ENCODE measurements around the gene BAIAP2. TPM values are rescaled to one million over a fixed set of nuclear protein-coding genes. Genes with fewer than 3 reads are reported as not detected.

The BAIAP2 gene
- total and polyA plus RNA-seq, 2 donors (not counting 3 experiments of a cell fraction or from before 2014, with no cell fraction given): 12.3 to 18.6 TPM

DNA sequence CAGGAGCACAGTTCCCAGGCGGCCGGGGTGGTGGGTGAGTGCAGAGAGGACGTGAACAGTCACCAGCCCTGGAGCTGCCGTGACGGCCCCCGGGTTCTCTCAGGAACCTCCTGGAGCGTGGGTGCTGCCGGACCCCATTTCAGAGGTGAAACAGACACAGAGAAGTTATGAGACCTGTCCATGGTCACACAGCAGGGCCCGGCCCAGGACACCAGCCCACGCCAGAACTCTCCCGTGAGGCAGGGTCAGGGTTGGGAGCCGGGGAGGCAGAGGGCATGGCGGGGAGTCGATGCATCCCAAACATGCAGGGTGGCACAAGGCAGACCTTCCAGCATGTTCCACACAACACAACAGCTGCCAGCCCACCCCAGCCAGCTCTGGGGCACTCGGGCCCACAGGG, 126.6 kb downstream of the BAIAP2 start:
- H2AFZ ChIP-seq (ENCODE audit: low read depth, low read length): no peak overlapping the region
- H3K27ac ChIP-seq (ENCODE audit: insufficient read depth, low read depth, low read length): no peak overlapping the region
- H3K36me3 ChIP-seq (ENCODE audit: control insufficient read depth in 2 of 2, extremely low read depth in 1 of 2, insufficient read depth in 2 of 2, low read length in 2 of 2): no peaks in the 10 kb centered on the region
- H3K9me1 ChIP-seq (replicated peaks; ENCODE audit: control insufficient read depth, extremely low read depth, insufficient read depth, low read length): no peaks in the 10 kb centered on the region
- H3K27me3 ChIP-seq (ENCODE audit: control insufficient read depth in 2 of 2, insufficient read depth in 2 of 2, low read length in 2 of 2): peaks cover 1 to 6% of the 10 kb centered on the region in 2 experiments
- TF ChIP-seq MYC (IDR thresholded peaks at IDR 0.05; ENCODE audit: low read depth, low read length) (no peak), POLR2A (IDR thresholded peaks at IDR 0.05; ENCODE audit: low read depth, low read length) (no peak), FOS (IDR thresholded peaks at IDR 0.05; ENCODE audit: borderline replicate concordance, insufficient read depth, low read length) (no peak), POLR2AphosphoS5 (IDR thresholded peaks at IDR 0.05; ENCODE audit: insufficient read depth, low read depth, low read length) (no peak), JUN (IDR thresholded peaks at IDR 0.05; ENCODE audit: borderline replicate concordance, insufficient read depth, insufficient read length, low read depth) (no peak), GATA2 (IDR thresholded peaks at IDR 0.05; ENCODE audit: insufficient read depth, insufficient read length, low read depth, low read length) (no peak), EZH2 (IDR thresholded peaks at IDR 0.05; ENCODE audit: borderline replicate concordance, low read depth, low read length, severe bottlenecking) (no peak)
- TF ChIP-seq, protein P1, sequence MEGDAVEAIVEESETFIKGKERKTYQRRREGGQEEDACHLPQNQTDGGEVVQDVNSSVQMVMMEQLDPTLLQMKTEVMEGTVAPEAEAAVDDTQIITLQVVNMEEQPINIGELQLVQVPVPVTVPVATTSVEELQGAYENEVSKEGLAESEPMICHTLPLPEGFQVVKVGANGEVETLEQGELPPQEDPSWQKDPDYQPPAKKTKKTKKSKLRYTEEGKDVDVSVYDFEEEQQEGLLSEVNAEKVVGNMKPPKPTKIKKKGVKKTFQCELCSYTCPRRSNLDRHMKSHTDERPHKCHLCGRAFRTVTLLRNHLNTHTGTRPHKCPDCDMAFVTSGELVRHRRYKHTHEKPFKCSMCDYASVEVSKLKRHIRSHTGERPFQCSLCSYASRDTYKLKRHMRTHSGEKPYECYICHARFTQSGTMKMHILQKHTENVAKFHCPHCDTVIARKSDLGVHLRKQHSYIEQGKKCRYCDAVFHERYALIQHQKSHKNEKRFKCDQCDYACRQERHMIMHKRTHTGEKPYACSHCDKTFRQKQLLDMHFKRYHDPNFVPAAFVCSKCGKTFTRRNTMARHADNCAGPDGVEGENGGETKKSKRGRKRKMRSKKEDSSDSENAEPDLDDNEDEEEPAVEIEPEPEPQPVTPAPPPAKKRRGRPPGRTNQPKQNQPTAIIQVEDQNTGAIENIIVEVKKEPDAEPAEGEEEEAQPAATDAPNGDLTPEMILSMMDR (IDR thresholded peaks at IDR 0.05; ENCODE audit: extremely low read depth in 1 of 2, insufficient read depth in 1 of 2, low read depth in 1 of 2, low read length in 2 of 2): no peak
- TF ChIP-seq, protein P2, sequence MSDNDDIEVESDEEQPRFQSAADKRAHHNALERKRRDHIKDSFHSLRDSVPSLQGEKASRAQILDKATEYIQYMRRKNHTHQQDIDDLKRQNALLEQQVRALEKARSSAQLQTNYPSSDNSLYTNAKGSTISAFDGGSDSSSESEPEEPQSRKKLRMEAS (IDR thresholded peaks at IDR 0.05; ENCODE audit: insufficient read depth, insufficient read length): no peak
- FAIRE-seq (no peak), DNase-seq (ENCODE audit: low read depth, low spot score) (no peak)
- no peaks in the 10 kb centered on the region for H3K9me3 ChIP-seq (replicated peaks; ENCODE audit: control insufficient read depth, insufficient read depth, low read length)
- no peak overlapping the region for H3K4me3 ChIP-seq (replicated peaks in 1 of 3; ENCODE audit: insufficient read depth in 1 of 3, low read depth in 1 of 3, low read length in 3 of 3)
- peaks cover 4% of the 10 kb centered on the region for H3K4me1 ChIP-seq (ENCODE audit: control insufficient read depth, extremely low read depth, insufficient read depth, low read length)
- POLR2A ChIA-PET: no interaction called here
- intact Hi-C loops (cut with micrococcal nuclease) (no loop called here), dilution Hi-C loops (cut with MboI; ENCODE audit: extremely low pct_ligation_motif_present, low sequenced_read_pairs) (no loop called here)
- H3K79me2 ChIP-seq (ENCODE audit: control insufficient read depth, insufficient read depth, low read length): no peaks in the 10 kb centered on the region
- CTCF ChIA-PET: no interaction called here
- H3K9ac ChIP-seq (replicated peaks; ENCODE audit: extremely low read depth, insufficient read depth, low read length): no peak overlapping the region
- no TSS peak for BruUV-seq (replicated peaks)
- no peaks in the 10 kb centered on the region for H4K20me1 ChIP-seq (replicated peaks; ENCODE audit: control insufficient read depth, extremely low read depth, insufficient read depth, low read length)
- H3K4me2 ChIP-seq (ENCODE audit: insufficient read depth, low read length): no peak overlapping the region

Measured in endothelial cell of umbilical vein (primary cell).